Measurements from ENCODE around the gene CYFIP1. TPM values are rescaled to one million over a fixed set of nuclear protein-coding genes. Genes with fewer than 3 reads are reported as not detected.

CYFIP1 gene
- total RNA-seq, 1 donor from 2014 or later = 16.4 TPM

- H3K27me3 Mint-ChIP-seq = no peaks in the 10 kb centered on the region
- H3K4me1 Mint-ChIP-seq = no peaks in the 10 kb centered on the region
- no peak overlapping the region for H3K27ac Mint-ChIP-seq
- H3K4me3 Mint-ChIP-seq = no peak overlapping the region
- ChIA-PET POLR2A (no interaction called here), CTCF (no interaction called here)
- intact Hi-C loops (cut with micrococcal nuclease) = no loop called here
- peaks cover 69% of the 10 kb centered on the region for H3K36me3 Mint-ChIP-seq (ENCODE audit: low read depth)
- no peak for ATAC-seq (ENCODE audit: low read depth)
- H3K9me3 Mint-ChIP-seq = no peaks in the 10 kb centered on the region
- DNase-seq = no peak
- TF ChIP-seq CTCF (IDR thresholded peaks at IDR 0.05) = no peak
Measured at GRCh38 chr15:23003736-23004135, 23.6 kb upstream of the CYFIP1 start.

DNA sequence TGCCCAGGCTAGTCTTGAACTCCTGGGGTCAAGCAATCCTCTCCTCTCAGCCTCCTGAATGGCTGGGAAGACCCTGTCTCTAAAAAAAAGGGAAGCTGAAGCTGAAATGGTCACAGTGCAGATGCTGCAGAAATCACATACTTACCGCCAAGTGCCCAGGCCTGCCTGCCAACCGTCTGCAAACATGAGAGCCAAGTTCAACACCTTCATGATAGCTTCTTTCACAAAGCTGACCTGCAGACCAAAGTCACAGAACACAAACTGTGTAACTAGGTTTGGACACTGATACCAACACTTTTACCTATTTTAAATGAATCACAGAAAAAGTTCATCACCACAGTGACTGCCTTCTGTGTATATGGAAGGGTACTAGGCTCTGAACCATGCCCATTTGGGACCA, 22.8 kb upstream of the CYFIP1 start:
- CTCF ChIA-PET = interaction anchor here (1.9 kb wide), 1 partner anchor 33 kb away, joined by 6 read pairs; no protein-coding TSS in a partner anchor
- no peak for ATAC-seq (ENCODE audit: low read depth)
- peaks cover 65% of the 10 kb centered on the region for H3K36me3 Mint-ChIP-seq (ENCODE audit: low read depth)
- intact Hi-C loops (cut with micrococcal nuclease) = no loop called here
- POLR2A ChIA-PET = no interaction called here
- TF ChIP-seq CTCF (IDR thresholded peaks at IDR 0.05) = no peak
- no peak overlapping the region for H3K4me3 Mint-ChIP-seq
- DNase-seq = no peak
- H3K27me3 Mint-ChIP-seq = no peaks in the 10 kb centered on the region
- no peaks in the 10 kb centered on the region for H3K4me1 Mint-ChIP-seq
- H3K27ac Mint-ChIP-seq = no peak overlapping the region
- no peaks in the 10 kb centered on the region for H3K9me3 Mint-ChIP-seq

DNA sequence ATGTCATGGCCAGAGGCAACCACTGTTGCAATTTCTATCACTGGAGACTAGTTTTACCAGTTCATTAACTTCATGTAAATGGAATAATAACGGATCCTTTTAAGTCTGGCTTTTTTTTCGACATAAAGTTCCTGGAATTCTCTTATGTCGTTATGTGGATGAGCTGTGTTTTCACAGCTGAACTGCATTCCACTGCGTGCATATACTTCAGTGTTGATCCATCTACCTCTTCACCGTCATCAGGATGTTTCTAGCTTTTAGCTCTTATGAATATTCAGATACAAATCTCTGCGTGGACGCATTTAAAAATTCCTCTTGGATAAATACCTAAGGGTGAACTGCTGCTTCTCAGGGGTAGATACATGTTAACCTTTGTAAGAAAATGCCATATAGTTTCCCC, 15.6 kb upstream of the CYFIP1 start:
- ChIA-PET POLR2A (no interaction called here), CTCF (no interaction called here)
- ATAC-seq (ENCODE audit: low read depth) (no peak), DNase-seq (no peak)
- no peak overlapping the region for H3K27ac Mint-ChIP-seq
- no peaks in the 10 kb centered on the region for H3K9me3 Mint-ChIP-seq
- intact Hi-C loops (cut with micrococcal nuclease) = no loop called here
- TF ChIP-seq CTCF (IDR thresholded peaks at IDR 0.05) = no peak
- H3K36me3 Mint-ChIP-seq (ENCODE audit: low read depth) = peaks cover 39% of the 10 kb centered on the region
- no peak overlapping the region for H3K4me3 Mint-ChIP-seq
- no peaks in the 10 kb centered on the region for H3K27me3 Mint-ChIP-seq
- H3K4me1 Mint-ChIP-seq = no peaks in the 10 kb centered on the region

GRCh38 chr15:22992024-22992326, 11.8 kb upstream of the CYFIP1 start:
- peaks cover 24% of the 10 kb centered on the region for H3K36me3 Mint-ChIP-seq (ENCODE audit: low read depth)
- no peak for ATAC-seq (ENCODE audit: low read depth)
- DNase-seq = no peak
- H3K4me1 Mint-ChIP-seq = no peaks in the 10 kb centered on the region
- H3K4me3 Mint-ChIP-seq = no peak overlapping the region
- ChIA-PET CTCF (no interaction called here), POLR2A (no interaction called here)
- TF ChIP-seq CTCF (IDR thresholded peaks at IDR 0.05) = no peak
- intact Hi-C loops (cut with micrococcal nuclease) = no loop called here
- no peak overlapping the region for H3K27ac Mint-ChIP-seq
- H3K9me3 Mint-ChIP-seq = no peaks in the 10 kb centered on the region
- H3K27me3 Mint-ChIP-seq = no peaks in the 10 kb centered on the region

DNA sequence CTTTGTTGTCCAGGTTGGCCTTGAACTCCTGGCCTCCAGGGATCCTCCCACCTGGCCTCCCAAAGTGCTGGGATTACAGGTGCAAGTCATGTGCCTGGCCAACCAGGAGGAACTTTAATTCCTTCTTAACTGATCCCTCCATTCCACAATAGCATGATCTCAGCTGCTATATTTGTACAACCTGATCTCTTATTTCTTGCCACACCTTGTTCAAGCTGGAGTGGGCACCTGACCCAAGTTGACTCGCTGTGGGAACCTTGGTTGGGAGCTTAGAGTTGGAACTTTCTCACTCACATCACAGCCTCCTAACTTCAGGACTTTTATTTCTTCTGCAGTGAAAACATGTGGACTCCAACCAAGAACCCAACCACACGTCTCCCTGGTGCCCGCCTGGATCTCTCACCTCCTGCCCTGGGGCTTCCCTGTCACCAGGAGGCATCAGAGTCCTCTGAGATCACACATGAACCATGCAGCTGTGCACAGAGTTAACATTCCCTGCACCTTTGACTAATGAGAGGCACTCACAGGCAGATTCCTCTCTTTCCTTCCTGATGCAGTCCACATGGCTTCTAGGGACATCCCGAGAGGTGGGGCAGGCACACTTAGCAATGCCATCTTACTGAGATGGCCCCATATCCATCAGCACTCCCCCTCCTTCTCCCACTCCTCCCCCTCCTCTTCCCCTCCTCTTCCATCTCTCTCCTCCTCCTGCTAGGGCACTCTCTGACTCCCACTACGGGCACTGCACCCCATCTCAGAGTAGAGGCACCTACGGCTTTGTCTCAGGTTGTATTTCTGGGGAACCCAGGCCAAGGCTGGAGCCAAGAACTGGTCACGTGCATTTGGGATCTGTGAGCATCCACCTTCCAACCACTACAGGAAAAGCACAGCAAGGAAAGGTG, 9.7 kb upstream of the CYFIP1 start:
- CTCF ChIA-PET = no interaction called here
- H3K27me3 Mint-ChIP-seq = no peaks in the 10 kb centered on the region
- POLR2A ChIA-PET = no interaction called here

More for the DNA sequence above, 9.7 kb upstream of the CYFIP1 start:
- DNase-seq (no peak), ATAC-seq (ENCODE audit: low read depth) (no peak)
- Mint-ChIP-seq H3K27ac (no peak overlapping the region), H3K36me3 (ENCODE audit: low read depth) (peaks cover 10% of the 10 kb centered on the region), H3K9me3 (no peaks in the 10 kb centered on the region), H3K4me3 (no peak overlapping the region), H3K4me1 (no peaks in the 10 kb centered on the region)
- intact Hi-C loops (cut with micrococcal nuclease) = no loop called here
- no peak for TF ChIP-seq CTCF (IDR thresholded peaks at IDR 0.05)
